SH-SY5Y (cell line): ENCODE results near the gene UQCC2.

Experiments used
- GATA2 ChIP-seq: IDR thresholded peaks from 2 replicates; pipeline ENCODE4 v1.6.1; 2011; ENCODE audit warnings: mild to moderate bottlenecking, low read depth, low read length
- GATA3 ChIP-seq: IDR thresholded peaks from 2 replicates; pipeline ENCODE4 v1.6.1; 2011; ENCODE audit warnings: low read depth, mild to moderate bottlenecking, low read length, moderate library complexity

Gene UQCC2

DNA sequence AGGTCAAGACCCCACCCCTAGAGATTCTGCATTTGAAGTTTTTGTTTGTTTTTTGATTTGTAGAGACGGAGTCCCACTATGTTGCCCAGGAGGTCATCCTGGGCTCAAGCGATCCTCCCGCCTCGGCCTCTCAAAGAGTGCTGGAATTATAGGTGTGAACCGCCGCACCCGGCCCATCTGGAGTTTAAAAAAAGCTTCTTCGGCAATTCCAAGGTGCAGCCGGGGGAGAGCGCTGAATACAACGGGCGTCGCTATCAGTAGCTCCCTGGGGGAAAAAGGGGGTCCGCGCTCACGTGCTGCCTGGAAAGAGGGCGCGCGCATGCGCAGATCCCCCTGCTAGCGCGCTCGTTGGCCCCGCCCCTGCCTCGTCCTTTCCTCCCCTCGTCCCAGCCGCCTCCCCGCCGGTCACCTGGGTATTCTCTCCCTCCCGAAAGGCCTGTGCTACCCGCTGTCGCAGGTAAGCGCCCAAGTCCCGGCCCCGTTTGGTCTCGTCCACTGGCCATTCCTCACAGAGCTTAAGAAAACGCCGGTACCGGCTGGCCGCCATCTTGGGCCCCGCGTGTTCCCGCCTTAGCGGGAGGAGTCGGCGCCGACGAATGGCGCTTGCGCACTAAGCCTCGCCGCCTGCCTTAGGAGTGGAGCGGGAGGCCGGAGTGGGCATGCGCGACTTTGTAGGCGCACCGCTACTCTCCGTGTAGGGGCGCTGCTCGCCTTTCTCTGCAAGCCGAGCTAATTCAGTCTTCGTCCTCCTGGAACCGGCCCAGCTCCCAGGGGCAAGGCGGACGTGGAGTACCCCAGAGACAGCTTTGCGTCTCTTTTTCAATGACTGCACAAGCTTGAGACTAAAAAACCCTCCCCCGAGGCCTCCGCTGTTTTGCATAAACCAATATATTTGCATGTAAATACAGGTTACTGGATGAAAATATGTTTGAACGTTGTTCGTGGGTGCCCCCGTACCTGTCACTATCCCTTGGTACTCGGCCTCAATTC lies at the start of gene UQCC2:
TSS of gene UQCC2 (minus strand) at position 561 of the 990 bp plus-strand sequence. CDS start at position 547, 14 bp downstream.
- TF ChIP-seq GATA2 = no peak
- TF ChIP-seq GATA3 = no peak

GRCh38 chr6:33759887-33760629 lies 48.6 kb upstream of the UQCC2 start:
- no peak for TF ChIP-seq GATA2
- no peak for TF ChIP-seq GATA3

DNA sequence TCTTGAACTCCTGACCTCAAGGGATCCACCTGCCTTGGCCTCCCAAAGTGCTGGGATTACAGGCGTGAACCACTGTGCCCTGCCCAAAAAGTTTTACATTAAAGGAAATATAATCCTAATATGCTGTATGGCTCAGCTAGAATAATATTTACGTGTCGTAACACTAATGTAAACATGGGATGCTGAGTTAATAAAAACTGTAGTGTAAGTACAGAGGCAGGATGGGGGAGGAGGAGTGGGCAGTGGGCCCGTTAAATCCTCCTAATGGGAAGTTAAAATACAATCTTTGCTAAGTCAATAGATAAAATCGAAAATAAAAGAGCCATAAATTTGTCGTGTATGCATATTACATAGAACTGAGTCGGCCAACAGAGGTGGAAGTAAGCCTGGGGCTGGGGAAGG lies 47.3 kb upstream of the UQCC2 start:
- no peak for TF ChIP-seq GATA3
- no peak for TF ChIP-seq GATA2

- TF ChIP-seq GATA3 = no peak
- TF ChIP-seq GATA2 = no peak
Measured at GRCh38 chr6:33757906-33758305, 46.4 kb upstream of the UQCC2 start.

- TF ChIP-seq GATA3 (no peak), GATA2 (no peak)
Measured at GRCh38 chr6:33757113-33757512, 45.6 kb upstream of the UQCC2 start.

- no peak for TF ChIP-seq GATA3
- TF ChIP-seq GATA2 = no peak
Measured at GRCh38 chr6:33756211-33756954, 44.9 kb upstream of the UQCC2 start.

DNA sequence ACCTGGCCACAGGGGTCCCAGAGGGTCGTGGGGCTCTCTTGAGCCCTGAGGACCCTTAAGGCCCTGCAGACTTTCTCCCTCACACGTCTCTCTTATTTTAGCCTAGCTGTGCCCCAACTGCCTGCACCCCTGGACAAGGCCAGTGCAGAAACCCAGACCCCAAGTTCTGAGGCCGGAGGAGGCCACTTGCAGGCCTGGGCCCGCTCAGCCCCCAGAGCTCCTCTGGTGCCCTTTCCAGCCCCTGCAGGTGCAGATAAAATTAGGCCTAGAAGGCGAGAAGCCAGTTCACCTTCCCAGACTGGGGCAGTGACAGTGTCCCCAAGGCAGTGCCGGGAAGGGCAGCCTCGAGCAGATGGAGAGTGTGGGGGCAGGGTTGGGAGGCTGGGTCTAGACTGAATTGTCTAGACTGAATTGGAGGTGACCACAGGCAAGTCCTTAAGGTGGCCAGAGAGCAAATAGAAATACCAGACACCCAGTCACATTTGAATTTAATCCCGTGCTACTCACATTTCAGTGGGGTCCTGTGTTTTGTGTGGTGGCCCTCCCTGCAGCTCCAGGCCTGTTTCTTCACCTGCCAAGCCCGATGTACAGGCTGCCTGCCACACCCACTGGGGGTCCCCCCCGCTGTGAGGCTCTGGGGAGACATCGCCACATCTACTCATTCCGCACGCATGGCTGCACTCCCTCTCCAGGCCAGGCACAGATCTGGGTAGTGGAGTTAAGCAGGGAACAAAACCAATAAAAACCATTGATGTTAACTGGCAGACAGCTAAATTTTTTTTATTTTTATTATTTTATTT lies 43.8 kb upstream of the UQCC2 start:
- TF ChIP-seq GATA3 = no peak
- no peak for TF ChIP-seq GATA2

DNA sequence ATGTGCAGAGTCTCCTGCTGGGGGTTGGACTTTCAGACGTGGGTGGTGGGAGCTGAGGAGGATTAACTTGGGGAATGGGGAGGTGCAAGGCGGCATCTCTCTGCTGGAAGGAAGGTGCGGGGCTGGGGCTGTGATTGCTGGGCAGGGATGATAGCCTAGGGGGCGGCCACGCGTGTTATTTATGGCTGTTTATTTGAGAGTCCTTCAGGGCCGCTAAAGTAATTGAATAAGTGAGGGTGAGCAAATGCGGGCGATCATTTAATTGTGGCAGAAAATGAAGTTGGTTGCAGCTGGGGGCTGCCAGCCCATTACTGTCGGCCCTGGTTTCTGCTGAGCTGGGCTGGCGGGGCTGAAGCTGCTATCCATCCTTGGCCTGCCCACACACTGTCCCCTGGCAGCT lies 42.7 kb upstream of the UQCC2 start:
- no peak for TF ChIP-seq GATA3
- no peak for TF ChIP-seq GATA2

DNA sequence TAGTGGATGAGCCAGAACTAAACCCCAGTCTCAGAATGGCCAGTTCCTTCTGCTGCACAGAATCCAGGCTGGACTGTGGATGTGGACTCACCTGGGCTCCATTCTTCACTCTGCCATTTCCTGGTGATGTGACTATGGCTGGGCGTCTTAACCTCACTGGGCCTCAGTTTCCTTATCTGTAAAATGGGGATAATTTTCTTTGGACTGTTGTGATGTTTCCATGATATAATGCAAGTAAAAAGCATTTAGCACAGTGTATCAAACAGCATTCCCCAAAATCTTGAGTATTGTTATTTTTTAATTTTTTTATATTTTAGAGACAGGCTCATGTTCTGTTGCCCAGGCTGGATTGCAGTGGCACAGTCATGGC lies 41.1 kb upstream of the UQCC2 start:
- TF ChIP-seq GATA3 (no peak), GATA2 (no peak)

GRCh38 chr6:33751771-33752645 lies 40.5 kb upstream of the UQCC2 start:
- no peak for TF ChIP-seq GATA2
- TF ChIP-seq GATA3 = no peak

DNA sequence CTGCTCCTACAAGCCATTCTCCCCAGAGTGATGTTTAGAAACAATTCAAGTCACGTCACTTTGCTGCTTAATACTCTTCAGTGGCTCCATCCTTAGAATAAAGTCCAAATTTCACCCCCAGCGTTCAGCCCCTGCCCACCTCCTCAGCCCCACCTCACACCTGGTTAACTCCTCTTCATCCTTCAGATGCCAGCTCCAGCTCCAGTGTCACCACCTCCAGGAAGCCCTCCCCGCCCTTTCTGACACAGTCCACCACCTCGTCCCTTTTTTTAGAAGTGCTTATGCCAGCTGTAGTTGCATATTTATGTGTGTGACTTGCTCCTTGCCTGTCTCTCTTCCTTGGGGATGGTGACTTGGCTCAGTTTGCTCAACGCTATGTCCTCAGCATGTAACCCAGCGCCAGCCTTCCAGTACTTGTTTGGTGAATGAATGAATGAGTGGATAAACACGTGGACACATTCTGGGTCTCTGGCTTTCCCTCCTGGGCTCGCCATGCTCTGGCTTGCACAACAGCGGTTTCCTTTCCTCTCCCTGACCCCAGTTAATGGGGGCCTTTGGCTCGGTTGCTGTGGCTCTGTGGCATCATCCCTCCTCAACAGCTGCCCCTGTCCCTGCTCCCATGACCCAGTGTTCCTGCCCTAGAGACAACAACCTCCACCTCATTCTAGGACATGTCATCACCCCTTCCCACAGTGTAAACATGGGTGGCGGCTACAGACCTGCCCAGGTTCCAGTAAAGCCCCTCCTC lies 38.9 kb upstream of the UQCC2 start:
- TF ChIP-seq GATA3 = no peak
- no peak for TF ChIP-seq GATA2

- TF ChIP-seq GATA3 (no peak), GATA2 (no peak)
Measured at GRCh38 chr6:33749401-33749800, 37.9 kb upstream of the UQCC2 start.
